Kidney (tissue), 14 donors: ENCODE measurements around the gene TGFBR3L. TPM values are rescaled to one million over a fixed set of nuclear protein-coding genes. Genes with fewer than 3 reads are reported as not detected.

Experiments
- DNase-seq, 5 donors: peaks; one replicate each; pipeline ENCODE4 v3.0.0-alpha.2; 2013 to 2020
- FAIRE-seq: peaks from 2 replicates; lab custom pipeline; 2012; peaks lifted over from hg19 to GRCh38; lab: Jason Lieb, UNC
- H3K27ac ChIP-seq, 2 donors: one replicate each; pipeline ENCODE4 v1.7.0; 2013; ENCODE audit warnings: low read depth in 2 of 2, low read length in 2 of 2, inconsistent platforms in 1 of 2
- H3K27me3 ChIP-seq: one replicate; pipeline ENCODE4 v1.7.1; 2013; ENCODE audit warnings: low read length, inconsistent platforms; ENCODE audit not compliant: control insufficient read depth, insufficient read depth
- H3K36me3 ChIP-seq, 3 donors: one replicate each; pipeline versions ENCODE4 v1.7.0 to v1.7.1; 2013; ENCODE audit warnings: low read length in 3 of 3, control low read depth in 1 of 3, inconsistent platforms in 1 of 3; ENCODE audit not compliant: insufficient read depth in 3 of 3, control insufficient read depth in 2 of 3
- H3K4me1 ChIP-seq, 3 donors: one replicate each; pipeline versions ENCODE4 v1.7.0 to v1.7.1; 2013; ENCODE audit warnings: low read length in 3 of 3, inconsistent platforms in 1 of 3, low read depth in 1 of 3; ENCODE audit not compliant: control insufficient read depth in 2 of 3, insufficient read depth in 2 of 3
- H3K4me3 ChIP-seq, 3 donors: one replicate each; pipeline versions ENCODE4 v1.7.0 to v1.8.1; 2013; ENCODE audit warnings: low read length in 3 of 3, control low read depth in 1 of 3, inconsistent platforms in 1 of 3
- H3K9ac ChIP-seq, 3 donors: one replicate each; pipeline versions ENCODE4 v1.7.0 to v1.7.1; 2013; ENCODE audit warnings: low read length in 3 of 3, control low read depth in 1 of 3, inconsistent platforms in 1 of 3
- H3K9me3 ChIP-seq, 3 donors: one replicate each; pipeline versions ENCODE4 v1.7.0 to v1.7.1; 2013; ENCODE audit warnings: low read length in 3 of 3, control low read depth in 1 of 3, inconsistent platforms in 1 of 3; ENCODE audit not compliant: control insufficient read depth in 2 of 3, insufficient read depth in 1 of 3
- CTCF ChIP-seq: IDR thresholded peaks from 3 replicates; pipeline ENCODE4 v1.5.1; 2012; ENCODE audit warnings: mild to moderate bottlenecking, moderate library complexity, borderline replicate concordance; ENCODE audit not compliant: insufficient read depth; ENCODE audit errors: extremely low read depth
- intact Hi-C: fragments of 100-400 bp; cut with DNase I; formaldehyde crosslinking; loops from one replicate; pipeline ENCODE4 v1.11.1; 2022
- polyA plus RNA-seq: library from polyadenylated mRNA; stranded (reverse); fragments of 350-450 nt; fragmentation: Illumina TruSeq; extraction: RNeasy Lipid Tissue Mini Kit (QIAGEN cat#74804); gene quantifications from one replicate; pipeline ENCODE4 v1.2.3, GENCODE V29; 2014; ENCODE audit warnings: low read depth, low replicate concordance; ENCODE audit not compliant: insufficient read depth
- total RNA-seq: library from RNA; stranded (reverse); fragmentation: NEBNext Ultra II Directional; extraction: Animal tissue kit (Norgen Biotek cat#: 25700); gene quantifications from one replicate; pipeline ENCODE4 v1.2.1, GENCODE V29; 2021
- donor health status: control.
- donor health status: control.
- donor health status: control.
- donor health status: control.
- donor health status: control.
- donor health status: DM: yes; HTN: yes; CAD: no.
- donor health status: Normal renal cell carcinoma (clear cell type).

The TGFBR3L gene
- total and polyA plus RNA-seq, 2 donors from 2014 or later: 0.44 to 1.5 TPM

- Histone ChIP-seq H3K9ac (no peak overlapping the region), H3K36me3 (no peaks in the 10 kb centered on the region), H3K27me3 (peaks cover 3% of the 10 kb centered on the region), H3K9me3 (no peaks in the 10 kb centered on the region), H3K4me1 (peaks cover 0 to 8% (median 3%) of the 10 kb centered on the region in 3 donors), H3K27ac (no peak overlapping the region), H3K4me3 (no peak overlapping the region)
- TF ChIP-seq CTCF: no peak
- DNase-seq: no peak
- FAIRE-seq: no peak
- intact Hi-C loops: no loop called here
Observed at GRCh38 chr19:7867092-7867844, 47.4 kb upstream of the TGFBR3L start.

- no peak for FAIRE-seq
- H3K36me3 ChIP-seq: no peaks in the 10 kb centered on the region
- peaks cover 0 to 8% (median 3%) of the 10 kb centered on the region in 3 donors for H3K4me1 ChIP-seq
- intact Hi-C loops: no loop called here
- H3K27me3 ChIP-seq: peaks cover 3% of the 10 kb centered on the region
- no peak overlapping the region for H3K4me3 ChIP-seq
- H3K9me3 ChIP-seq: no peaks in the 10 kb centered on the region
- TF ChIP-seq CTCF: no peak
- H3K9ac ChIP-seq: no peak overlapping the region
- DNase-seq: peak in 1 of 5 donors; percentile 80
- no peak overlapping the region for H3K27ac ChIP-seq
Observed at GRCh38 chr19:7868326-7868670, 46.3 kb upstream of the TGFBR3L start.

GRCh38 chr19:7868671-7869452, 45.8 kb upstream of the TGFBR3L start:
- DNase-seq: peak; percentile 83 to 92 (median 92)
- no peaks in the 10 kb centered on the region for H3K36me3 ChIP-seq
- no peak overlapping the region for H3K9ac ChIP-seq
- peak overlapping the region in 1 of 2 donors; percentile 71 for H3K27ac ChIP-seq
- no peaks in the 10 kb centered on the region for H3K9me3 ChIP-seq
- TF ChIP-seq CTCF: peak; percentile 81
- intact Hi-C loops: no loop called here
- peaks cover 3% of the 10 kb centered on the region for H3K27me3 ChIP-seq
- H3K4me1 ChIP-seq: peaks cover 0 to 8% (median 3%) of the 10 kb centered on the region in 3 donors
- H3K4me3 ChIP-seq: peak overlapping the region in 1 of 3 donors; percentile 43
- FAIRE-seq: no peak
